BLaER1 (cell line): ENCODE results near the gene HMGCS2.

Source experiments
- H3K27ac ChIP-seq: shearing (Covaris generic); formaldehyde crosslinking; 2 replicates; pipeline ENCODE4 v1.8.1; 2022
- H3K27me3 ChIP-seq: shearing (Covaris generic); formaldehyde crosslinking; 2 replicates; pipeline ENCODE4 v1.8.1; 2022
- H3K36me3 ChIP-seq: shearing (Covaris generic); formaldehyde crosslinking; 2 replicates; pipeline ENCODE4 v1.8.1; 2022
- H3K4me1 ChIP-seq: shearing (Covaris generic); formaldehyde crosslinking; 2 replicates; pipeline ENCODE4 v1.8.1; 2022
- H3K4me2 ChIP-seq: shearing (Covaris generic); formaldehyde crosslinking; 2 replicates; pipeline ENCODE4 v1.8.1; 2022
- H3K4me3 ChIP-seq: shearing (Covaris generic); formaldehyde crosslinking; 2 replicates; pipeline ENCODE4 v1.8.1; 2022
- H3K9ac ChIP-seq: shearing (Covaris generic); formaldehyde crosslinking; 2 replicates; pipeline ENCODE4 v1.8.1; 2022
- H3K9me3 ChIP-seq: shearing (Covaris generic); formaldehyde crosslinking; 2 replicates; pipeline ENCODE4 v1.8.1; 2022
- H4K20me1 ChIP-seq: shearing (Covaris generic); formaldehyde crosslinking; 2 replicates; pipeline ENCODE4 v1.8.1; 2022
- Cebpa-rat ChIP-seq: shearing (Covaris generic); IDR thresholded peaks from 2 replicates; pipeline ENCODE4 v1.8.1; 2022

The HMGCS2 gene

GRCh38 chr1:119768778-119769177, at the start of gene HMGCS2:
Gene HMGCS2, minus strand, starts transcription at chr1:119768905. Its CDS starts 61 bp downstream, at chr1:119768844.
- Histone ChIP-seq H3K27me3 (no peaks in the 10 kb centered on the region), H3K4me1 (peaks cover 7% of the 10 kb centered on the region), H3K9ac (no peak within 1 kb of the TSS), H3K4me2 (no peak within 1 kb of the TSS), H3K4me3 (no peak within 1 kb of the TSS), H3K9me3 (peaks cover 7% of the 10 kb centered on the region; the same call in 1 of the 2 replicates), H4K20me1 (no peaks in the 10 kb centered on the region), H3K36me3 (no peaks in the 10 kb centered on the region), H3K27ac (no peak within 1 kb of the TSS)
- TF ChIP-seq Cebpa-rat, result no peak

- no peak overlapping the region for H3K27ac ChIP-seq
- H3K4me1 ChIP-seq, result no peaks in the 10 kb centered on the region
- H3K4me2 ChIP-seq, result no peak overlapping the region
- no peaks in the 10 kb centered on the region for H3K27me3 ChIP-seq
- no peaks in the 10 kb centered on the region for H4K20me1 ChIP-seq
- no peak overlapping the region for H3K9ac ChIP-seq
- no peak overlapping the region for H3K4me3 ChIP-seq
- H3K36me3 ChIP-seq, result no peaks in the 10 kb centered on the region
- TF ChIP-seq Cebpa-rat, result no peak
- no peaks in the 10 kb centered on the region for H3K9me3 ChIP-seq
Measured at GRCh38 chr1:119818181-119818580, 49.5 kb upstream of the HMGCS2 start.

GRCh38 chr1:119816407-119816806, 47.7 kb upstream of the HMGCS2 start:
- no peaks in the 10 kb centered on the region for H3K36me3 ChIP-seq
- H3K27ac ChIP-seq, result no peak overlapping the region
- TF ChIP-seq Cebpa-rat, result no peak
- H3K4me1 ChIP-seq, result no peaks in the 10 kb centered on the region
- no peaks in the 10 kb centered on the region for H3K9me3 ChIP-seq
- H4K20me1 ChIP-seq, result no peaks in the 10 kb centered on the region
- no peak overlapping the region for H3K4me3 ChIP-seq
- no peak overlapping the region for H3K9ac ChIP-seq
- H3K4me2 ChIP-seq, result no peak overlapping the region
- H3K27me3 ChIP-seq, result no peaks in the 10 kb centered on the region

GRCh38 chr1:119815928-119816327, 47.2 kb upstream of the HMGCS2 start:
- Histone ChIP-seq H4K20me1 (no peaks in the 10 kb centered on the region), H3K4me1 (no peaks in the 10 kb centered on the region), H3K27ac (no peak overlapping the region), H3K9ac (no peak overlapping the region), H3K4me2 (no peak overlapping the region), H3K36me3 (no peaks in the 10 kb centered on the region), H3K4me3 (no peak overlapping the region), H3K9me3 (no peaks in the 10 kb centered on the region), H3K27me3 (no peaks in the 10 kb centered on the region)
- no peak for TF ChIP-seq Cebpa-rat

GRCh38 chr1:119815361-119815760, 46.7 kb upstream of the HMGCS2 start:
- H3K36me3 ChIP-seq, result no peaks in the 10 kb centered on the region
- H3K9me3 ChIP-seq, result no peaks in the 10 kb centered on the region
- TF ChIP-seq Cebpa-rat, result no peak
- H3K4me1 ChIP-seq, result no peaks in the 10 kb centered on the region
- H3K27me3 ChIP-seq, result no peaks in the 10 kb centered on the region
- H3K9ac ChIP-seq, result no peak overlapping the region
- no peak overlapping the region for H3K4me3 ChIP-seq
- H3K27ac ChIP-seq, result no peak overlapping the region
- H3K4me2 ChIP-seq, result no peak overlapping the region
- H4K20me1 ChIP-seq, result no peaks in the 10 kb centered on the region

- no peaks in the 10 kb centered on the region for H3K36me3 ChIP-seq
- no peaks in the 10 kb centered on the region for H4K20me1 ChIP-seq
- no peaks in the 10 kb centered on the region for H3K9me3 ChIP-seq
- TF ChIP-seq Cebpa-rat, result no peak
- H3K27ac ChIP-seq, result no peak overlapping the region
- no peak overlapping the region for H3K4me2 ChIP-seq
- no peak overlapping the region for H3K4me3 ChIP-seq
- no peaks in the 10 kb centered on the region for H3K4me1 ChIP-seq
- H3K27me3 ChIP-seq, result no peaks in the 10 kb centered on the region
- no peak overlapping the region for H3K9ac ChIP-seq
Measured at GRCh38 chr1:119814288-119814687, 45.6 kb upstream of the HMGCS2 start.

- no peaks in the 10 kb centered on the region for H3K4me1 ChIP-seq
- H3K9me3 ChIP-seq, result no peaks in the 10 kb centered on the region
- H3K27me3 ChIP-seq, result no peaks in the 10 kb centered on the region
- no peak for TF ChIP-seq Cebpa-rat
- no peak overlapping the region for H3K4me3 ChIP-seq
- H3K9ac ChIP-seq, result no peak overlapping the region
- no peaks in the 10 kb centered on the region for H3K36me3 ChIP-seq
- H4K20me1 ChIP-seq, result no peaks in the 10 kb centered on the region
- no peak overlapping the region for H3K27ac ChIP-seq
- H3K4me2 ChIP-seq, result no peak overlapping the region
Measured at GRCh38 chr1:119811985-119812557, 43.4 kb upstream of the HMGCS2 start.

- no peak within 1 kb of the TSS for H3K27ac ChIP-seq
- H4K20me1 ChIP-seq, result no peaks in the 10 kb centered on the region
- H3K9me3 ChIP-seq, result no peaks in the 10 kb centered on the region
- no peaks in the 10 kb centered on the region for H3K27me3 ChIP-seq
- H3K4me2 ChIP-seq, result no peak within 1 kb of the TSS
- H3K4me3 ChIP-seq, result no peak within 1 kb of the TSS
- no peak within 1 kb of the TSS for H3K9ac ChIP-seq
- no peaks in the 10 kb centered on the region for H3K4me1 ChIP-seq
- no peak for TF ChIP-seq Cebpa-rat
- H3K36me3 ChIP-seq, result no peaks in the 10 kb centered on the region
Measured at GRCh38 chr1:119811387-119811786, 42.7 kb upstream of the HMGCS2 start, which contains the start of gene REG4. Gene REG4, minus strand, starts transcription at chr1:119811460. Its CDS starts 2,691 bp downstream, at chr1:119808769.

GRCh38 chr1:119808972-119809550, 40.4 kb upstream of the HMGCS2 start:
- TF ChIP-seq Cebpa-rat, result no peak

GRCh38 chr1:119808491-119808890, 39.8 kb upstream of the HMGCS2 start:
- H3K27me3 ChIP-seq, result no peaks in the 10 kb centered on the region
- H3K27ac ChIP-seq, result no peak overlapping the region
- no peak overlapping the region for H3K9ac ChIP-seq
- no peaks in the 10 kb centered on the region for H3K36me3 ChIP-seq
- no peak for TF ChIP-seq Cebpa-rat
- H3K4me2 ChIP-seq, result no peak overlapping the region
- no peaks in the 10 kb centered on the region for H3K4me1 ChIP-seq
- H3K4me3 ChIP-seq, result no peak overlapping the region
- H4K20me1 ChIP-seq, result no peaks in the 10 kb centered on the region
- H3K9me3 ChIP-seq, result no peaks in the 10 kb centered on the region

More at GRCh38 chr1:119808972-119809550, 40.4 kb upstream of the HMGCS2 start:
- no peaks in the 10 kb centered on the region for H3K27me3 ChIP-seq
- no peaks in the 10 kb centered on the region for H3K4me1 ChIP-seq
- no peak overlapping the region for H3K4me3 ChIP-seq
- H3K9me3 ChIP-seq, result no peaks in the 10 kb centered on the region
- no peaks in the 10 kb centered on the region for H3K36me3 ChIP-seq
- no peak overlapping the region for H3K4me2 ChIP-seq
- no peak overlapping the region for H3K9ac ChIP-seq
- no peak overlapping the region for H3K27ac ChIP-seq
- H4K20me1 ChIP-seq, result no peaks in the 10 kb centered on the region
